HEK293 (cell line): Measurements from ENCODE around the gene TEX19.
"Not testable (repeated sequence)": the region's sequence is repeated elsewhere in the genome, so short reads cannot be mapped to it uniquely, and the experiment has no call there.

Experiments
- CTCF ChIA-PET: fragments of 350-600 bp; formaldehyde crosslinking; extraction: SDS; loops from one replicate; lab custom pipeline; 2021; ENCODE audit warnings: antibody characterized with exemption; lab: Yijun Ruan, JAX
- POLR2A ChIA-PET: fragments of 300-600 bp; formaldehyde crosslinking; extraction: SDS; loops from one replicate; lab custom pipeline; 2020; ENCODE audit warnings: antibody characterized with exemption, inconsistent platforms; lab: Yijun Ruan, JAX
- H3K27ac ChIP-seq: fragments of 200-500 bp; sonication (Bioruptor generic); 2 replicates; pipeline ENCODE4 v1.5.1; 2014; ENCODE audit warnings: low read depth, low read length, control low read depth, inconsistent platforms; ENCODE audit errors: extremely low read depth
- H3K36me3 ChIP-seq, 2 experiments: fragments of 200-500 bp in 1 of 2; sonication (Bioruptor generic) in 1 of 2; 1 replicate in 1 of 2; 2 replicates in 1 of 2; pipeline ENCODE4 v1.5.1; 2014 to 2017; ENCODE audit warnings: inconsistent platforms in 2 of 2, low read length in 2 of 2; ENCODE audit not compliant: control insufficient read depth in 2 of 2, insufficient read depth in 1 of 2
- H3K4me1 ChIP-seq: fragments of 200-500 bp; sonication (Bioruptor generic); 2 replicates; pipeline ENCODE4 v1.5.1; 2014; ENCODE audit warnings: mild to moderate bottlenecking, low read length, inconsistent platforms; ENCODE audit not compliant: control insufficient read depth, insufficient read depth
- H3K4me3 ChIP-seq: 2 replicates; pipeline ENCODE4 v1.5.1; 2011; ENCODE audit warnings: low read depth, mild to moderate bottlenecking, control low read depth, low read length, moderate library complexity
- H3K9me3 ChIP-seq: fragments of 200-500 bp; sonication (Bioruptor generic); 2 replicates; pipeline ENCODE4 v1.5.1; 2014; ENCODE audit warnings: low read depth, low read length, inconsistent platforms; ENCODE audit not compliant: control insufficient read depth, insufficient read depth
- GLIS2 ChIP-seq: fragments of 450-650 bp; formaldehyde crosslinking; IDR thresholded peaks from 2 replicates; pipeline ENCODE4 v1.5.1; 2016; ENCODE audit warnings: missing biosample characterization, missing genetic modification characterization
- PRDM1 ChIP-seq: fragments of 450-650 bp; formaldehyde crosslinking; IDR thresholded peaks from 2 replicates; pipeline ENCODE4; 2016; ENCODE audit warnings: missing biosample characterization, missing genetic modification characterization
- ZFP69B ChIP-seq: fragments of 450-650 bp; formaldehyde crosslinking; IDR thresholded peaks from 2 replicates; pipeline ENCODE4 v1.5.1; 2016; ENCODE audit warnings: missing biosample characterization, missing genetic modification characterization
- ZNF112 ChIP-seq: fragments of 450-650 bp; formaldehyde crosslinking; IDR thresholded peaks from 2 replicates; pipeline ENCODE4 v1.5.0; 2017; ENCODE audit warnings: missing biosample characterization, missing genetic modification characterization
- ZNF302 ChIP-seq: fragments of 450-650 bp; formaldehyde crosslinking; IDR thresholded peaks from 2 replicates; pipeline ENCODE4 v1.5.1; 2016; ENCODE audit warnings: missing biosample characterization, missing genetic modification characterization, low read depth
- ZNF311 ChIP-seq: fragments of 450-650 bp; formaldehyde crosslinking; IDR thresholded peaks from 2 replicates; pipeline ENCODE4 v1.5.1; 2017; ENCODE audit warnings: missing biosample characterization, missing genetic modification characterization, borderline replicate concordance
- ZNF423 ChIP-seq: fragments of 450-650 bp; formaldehyde crosslinking; IDR thresholded peaks from 2 replicates; pipeline ENCODE4 v1.5.1; 2016; ENCODE audit warnings: missing biosample characterization, missing genetic modification characterization
- ZNF501 ChIP-seq: fragments of 450-650 bp; formaldehyde crosslinking; IDR thresholded peaks from 2 replicates; pipeline ENCODE4 v1.5.1; 2016; ENCODE audit warnings: missing biosample characterization, missing genetic modification characterization
- ZNF548 ChIP-seq: fragments of 450-650 bp; formaldehyde crosslinking; IDR thresholded peaks from 2 replicates; pipeline ENCODE4 v1.5.1; 2016; ENCODE audit warnings: missing biosample characterization, missing genetic modification characterization
- ZNF623 ChIP-seq: fragments of 450-650 bp; formaldehyde crosslinking; IDR thresholded peaks from 2 replicates; pipeline ENCODE4 v1.5.1; 2016; ENCODE audit warnings: missing biosample characterization, missing genetic modification characterization
- TF ChIP-seq, protein P1 (sequence below): sonication (generic); formaldehyde crosslinking; IDR thresholded peaks from 2 replicates; pipeline ENCODE4 v1.8.1; 2022; ENCODE audit warnings: mild to moderate bottlenecking, moderate library complexity, missing genetic modification reagents
- TF ChIP-seq, protein P2 (sequence below): fragments of 450-650 bp; formaldehyde crosslinking; IDR thresholded peaks from 2 replicates; pipeline ENCODE4 v1.5.1; 2017; ENCODE audit warnings: missing biosample characterization, missing genetic modification characterization
- TF ChIP-seq, protein P3 (sequence below): fragments of 450-650 bp; formaldehyde crosslinking; IDR thresholded peaks from 2 replicates; pipeline ENCODE4 v1.5.0; 2017; ENCODE audit warnings: missing biosample characterization, missing genetic modification characterization, borderline replicate concordance
- TF ChIP-seq, protein P4 (sequence below): fragments of 450-650 bp; formaldehyde crosslinking; IDR thresholded peaks from 2 replicates; pipeline ENCODE4 v1.5.1; 2017; ENCODE audit warnings: missing biosample characterization, missing genetic modification characterization
- TF ChIP-seq, protein P5 (sequence below): fragments of 450-650 bp; formaldehyde crosslinking; IDR thresholded peaks from 2 replicates; pipeline ENCODE4 v1.5.1; 2016; ENCODE audit warnings: missing biosample characterization, missing genetic modification characterization

The TEX19 gene

DNA sequence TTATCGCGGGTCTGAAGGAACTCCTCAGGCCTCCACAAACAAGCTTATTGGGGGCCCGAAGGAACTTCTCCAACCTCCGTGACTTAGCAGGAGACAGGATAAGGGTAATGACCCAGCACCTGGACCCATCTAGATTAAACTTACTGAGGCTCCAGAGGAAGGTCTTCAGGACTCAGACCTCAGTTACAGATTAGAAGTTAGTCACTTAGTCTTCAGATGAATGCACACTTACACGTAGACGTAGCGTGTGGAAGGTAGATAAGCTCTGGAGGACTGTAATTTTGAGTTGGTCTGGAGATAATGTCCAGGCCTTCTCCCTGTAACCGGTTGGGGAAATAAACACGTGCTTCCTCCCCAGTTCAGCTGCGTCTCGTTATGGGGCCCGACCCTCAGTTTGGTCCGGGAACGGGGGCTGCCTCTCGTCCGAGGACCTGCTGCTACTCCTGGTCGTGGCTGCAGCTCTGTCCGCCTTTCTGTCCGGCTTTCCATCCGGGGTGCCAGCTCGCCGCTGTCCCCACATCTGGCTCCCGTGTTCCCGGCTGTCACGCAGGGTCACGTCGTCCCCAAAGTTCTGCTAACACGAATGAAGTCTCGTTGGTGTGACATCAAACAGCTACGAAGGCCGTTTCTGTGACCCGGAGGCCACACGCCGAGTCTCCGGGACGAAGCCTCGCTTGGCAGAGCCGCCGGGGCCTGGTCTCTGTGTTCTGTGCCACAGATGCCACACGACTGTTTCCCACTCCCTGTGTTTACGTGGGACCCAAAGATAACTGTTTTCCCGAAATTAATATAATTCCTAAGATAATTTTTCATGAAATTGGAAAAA lies 13.7 kb upstream of the TEX19 start:
- Histone ChIP-seq H3K36me3 (no peaks in the 10 kb centered on the region), H3K4me1 (no peaks in the 10 kb centered on the region), H3K4me3 (no peak overlapping the region), H3K9me3 (no peaks in the 10 kb centered on the region), H3K27ac (no peak overlapping the region)
- ChIA-PET POLR2A (interaction anchor here (0.6 to 1.9 kb wide), 3 partner anchors 14 to 53 kb away, joined by 3 to 8 read pairs (median 5); partner anchors contain the start of gene TEX19), CTCF (interaction anchor here (1.2 to 2.7 kb wide), 2 partner anchors 8 to 12 kb away, joined by 3 to 10 read pairs; no protein-coding TSS in a partner anchor)
- TF ChIP-seq GLIS2 (no peak), ZNF112 (tag by site-specific recombination) (no peak), ZFP69B (tag by site-specific recombination) (no peak), ZNF623 (tag by site-specific recombination) (no peak), ZNF302 (tag by site-specific recombination) (no peak), ZNF548 (no peak), ZNF311 (tag by site-specific recombination) (no peak), ZNF423 (no peak), PRDM1 (tag by site-specific recombination) (no peak)
- TF ChIP-seq, protein P1, sequence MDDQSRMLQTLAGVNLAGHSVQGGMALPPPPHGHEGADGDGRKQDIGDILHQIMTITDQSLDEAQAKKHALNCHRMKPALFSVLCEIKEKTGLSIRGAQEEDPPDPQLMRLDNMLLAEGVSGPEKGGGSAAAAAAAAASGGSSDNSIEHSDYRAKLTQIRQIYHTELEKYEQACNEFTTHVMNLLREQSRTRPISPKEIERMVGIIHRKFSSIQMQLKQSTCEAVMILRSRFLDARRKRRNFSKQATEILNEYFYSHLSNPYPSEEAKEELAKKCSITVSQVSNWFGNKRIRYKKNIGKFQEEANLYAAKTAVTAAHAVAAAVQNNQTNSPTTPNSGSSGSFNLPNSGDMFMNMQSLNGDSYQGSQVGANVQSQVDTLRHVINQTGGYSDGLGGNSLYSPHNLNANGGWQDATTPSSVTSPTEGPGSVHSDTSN: no peak
- TF ChIP-seq, protein P2, sequence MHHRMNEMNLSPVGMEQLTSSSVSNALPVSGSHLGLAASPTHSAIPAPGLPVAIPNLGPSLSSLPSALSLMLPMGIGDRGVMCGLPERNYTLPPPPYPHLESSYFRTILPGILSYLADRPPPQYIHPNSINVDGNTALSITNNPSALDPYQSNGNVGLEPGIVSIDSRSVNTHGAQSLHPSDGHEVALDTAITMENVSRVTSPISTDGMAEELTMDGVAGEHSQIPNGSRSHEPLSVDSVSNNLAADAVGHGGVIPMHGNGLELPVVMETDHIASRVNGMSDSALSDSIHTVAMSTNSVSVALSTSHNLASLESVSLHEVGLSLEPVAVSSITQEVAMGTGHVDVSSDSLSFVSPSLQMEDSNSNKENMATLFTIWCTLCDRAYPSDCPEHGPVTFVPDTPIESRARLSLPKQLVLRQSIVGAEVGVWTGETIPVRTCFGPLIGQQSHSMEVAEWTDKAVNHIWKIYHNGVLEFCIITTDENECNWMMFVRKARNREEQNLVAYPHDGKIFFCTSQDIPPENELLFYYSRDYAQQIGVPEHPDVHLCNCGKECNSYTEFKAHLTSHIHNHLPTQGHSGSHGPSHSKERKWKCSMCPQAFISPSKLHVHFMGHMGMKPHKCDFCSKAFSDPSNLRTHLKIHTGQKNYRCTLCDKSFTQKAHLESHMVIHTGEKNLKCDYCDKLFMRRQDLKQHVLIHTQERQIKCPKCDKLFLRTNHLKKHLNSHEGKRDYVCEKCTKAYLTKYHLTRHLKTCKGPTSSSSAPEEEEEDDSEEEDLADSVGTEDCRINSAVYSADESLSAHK (tag by site-specific recombination): no peak

DNA sequence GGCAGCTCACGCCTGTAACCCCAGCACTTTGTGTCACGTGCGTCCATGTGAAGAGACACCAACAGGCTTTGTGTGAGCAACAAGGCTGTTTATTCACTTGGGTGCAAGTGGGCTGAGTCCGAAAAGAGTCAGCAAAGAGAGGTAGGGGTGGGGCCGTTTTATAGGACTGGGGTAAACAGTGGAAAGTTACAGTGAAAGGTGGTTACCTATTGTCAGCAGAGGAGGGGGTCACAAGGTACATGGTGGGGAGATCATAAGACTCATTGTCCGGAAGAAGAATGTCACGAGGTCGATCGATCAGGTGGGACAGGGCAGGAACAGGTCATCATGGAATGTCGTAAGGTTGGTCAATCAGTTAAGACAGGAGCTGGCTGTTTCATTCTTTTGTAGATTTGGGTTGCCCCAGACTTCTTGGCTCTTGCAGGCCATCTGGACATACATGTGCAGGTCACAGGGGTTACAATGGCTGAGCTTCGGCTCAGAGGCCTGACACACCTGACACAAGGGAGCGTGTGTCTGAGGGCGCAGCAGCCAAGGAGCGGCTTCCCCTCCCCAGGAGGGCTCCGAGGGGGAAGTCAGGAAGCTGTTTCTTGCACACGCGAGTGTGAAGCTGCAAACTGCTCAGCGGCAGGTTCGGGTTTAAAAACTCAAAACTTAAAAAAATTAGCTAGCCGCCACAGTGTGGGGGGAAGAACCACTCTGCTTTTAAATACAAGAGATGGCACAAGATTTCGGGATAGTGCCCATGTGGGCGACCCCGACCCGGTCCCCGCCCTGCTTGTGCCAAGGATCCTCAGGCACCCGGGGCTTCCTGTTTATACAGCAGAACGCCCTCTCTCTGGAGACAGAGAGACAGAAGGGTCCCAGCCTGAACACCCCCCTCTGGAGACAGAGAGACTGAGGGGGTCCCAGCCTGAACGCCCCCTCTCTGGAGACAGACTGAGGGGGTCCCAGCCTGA lies 12.4 kb upstream of the TEX19 start:
- Histone ChIP-seq H3K4me3 (no peak overlapping the region), H3K36me3 (no peaks in the 10 kb centered on the region), H3K27ac (no peak overlapping the region), H3K4me1 (no peaks in the 10 kb centered on the region), H3K9me3 (no peaks in the 10 kb centered on the region)
- CTCF ChIA-PET: interaction anchor here (0.7 to 0.9 kb wide), 2 partner anchors 72 to 80 kb away, joined by 3 read pairs; no protein-coding TSS in a partner anchor
- POLR2A ChIA-PET: no interaction called here
- TF ChIP-seq, protein P3, sequence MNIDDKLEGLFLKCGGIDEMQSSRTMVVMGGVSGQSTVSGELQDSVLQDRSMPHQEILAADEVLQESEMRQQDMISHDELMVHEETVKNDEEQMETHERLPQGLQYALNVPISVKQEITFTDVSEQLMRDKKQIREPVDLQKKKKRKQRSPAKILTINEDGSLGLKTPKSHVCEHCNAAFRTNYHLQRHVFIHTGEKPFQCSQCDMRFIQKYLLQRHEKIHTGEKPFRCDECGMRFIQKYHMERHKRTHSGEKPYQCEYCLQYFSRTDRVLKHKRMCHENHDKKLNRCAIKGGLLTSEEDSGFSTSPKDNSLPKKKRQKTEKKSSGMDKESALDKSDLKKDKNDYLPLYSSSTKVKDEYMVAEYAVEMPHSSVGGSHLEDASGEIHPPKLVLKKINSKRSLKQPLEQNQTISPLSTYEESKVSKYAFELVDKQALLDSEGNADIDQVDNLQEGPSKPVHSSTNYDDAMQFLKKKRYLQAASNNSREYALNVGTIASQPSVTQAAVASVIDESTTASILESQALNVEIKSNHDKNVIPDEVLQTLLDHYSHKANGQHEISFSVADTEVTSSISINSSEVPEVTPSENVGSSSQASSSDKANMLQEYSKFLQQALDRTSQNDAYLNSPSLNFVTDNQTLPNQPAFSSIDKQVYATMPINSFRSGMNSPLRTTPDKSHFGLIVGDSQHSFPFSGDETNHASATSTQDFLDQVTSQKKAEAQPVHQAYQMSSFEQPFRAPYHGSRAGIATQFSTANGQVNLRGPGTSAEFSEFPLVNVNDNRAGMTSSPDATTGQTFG (tag by site-specific recombination): no peak
- TF ChIP-seq, protein P4, sequence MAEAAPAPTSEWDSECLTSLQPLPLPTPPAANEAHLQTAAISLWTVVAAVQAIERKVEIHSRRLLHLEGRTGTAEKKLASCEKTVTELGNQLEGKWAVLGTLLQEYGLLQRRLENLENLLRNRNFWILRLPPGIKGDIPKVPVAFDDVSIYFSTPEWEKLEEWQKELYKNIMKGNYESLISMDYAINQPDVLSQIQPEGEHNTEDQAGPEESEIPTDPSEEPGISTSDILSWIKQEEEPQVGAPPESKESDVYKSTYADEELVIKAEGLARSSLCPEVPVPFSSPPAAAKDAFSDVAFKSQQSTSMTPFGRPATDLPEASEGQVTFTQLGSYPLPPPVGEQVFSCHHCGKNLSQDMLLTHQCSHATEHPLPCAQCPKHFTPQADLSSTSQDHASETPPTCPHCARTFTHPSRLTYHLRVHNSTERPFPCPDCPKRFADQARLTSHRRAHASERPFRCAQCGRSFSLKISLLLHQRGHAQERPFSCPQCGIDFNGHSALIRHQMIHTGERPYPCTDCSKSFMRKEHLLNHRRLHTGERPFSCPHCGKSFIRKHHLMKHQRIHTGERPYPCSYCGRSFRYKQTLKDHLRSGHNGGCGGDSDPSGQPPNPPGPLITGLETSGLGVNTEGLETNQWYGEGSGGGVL (tag by site-specific recombination): no peak
- no peak for TF ChIP-seq ZNF501
- TF ChIP-seq, protein P5, sequence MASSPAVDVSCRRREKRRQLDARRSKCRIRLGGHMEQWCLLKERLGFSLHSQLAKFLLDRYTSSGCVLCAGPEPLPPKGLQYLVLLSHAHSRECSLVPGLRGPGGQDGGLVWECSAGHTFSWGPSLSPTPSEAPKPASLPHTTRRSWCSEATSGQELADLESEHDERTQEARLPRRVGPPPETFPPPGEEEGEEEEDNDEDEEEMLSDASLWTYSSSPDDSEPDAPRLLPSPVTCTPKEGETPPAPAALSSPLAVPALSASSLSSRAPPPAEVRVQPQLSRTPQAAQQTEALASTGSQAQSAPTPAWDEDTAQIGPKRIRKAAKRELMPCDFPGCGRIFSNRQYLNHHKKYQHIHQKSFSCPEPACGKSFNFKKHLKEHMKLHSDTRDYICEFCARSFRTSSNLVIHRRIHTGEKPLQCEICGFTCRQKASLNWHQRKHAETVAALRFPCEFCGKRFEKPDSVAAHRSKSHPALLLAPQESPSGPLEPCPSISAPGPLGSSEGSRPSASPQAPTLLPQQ (tag by site-specific recombination): no peak

DNA sequence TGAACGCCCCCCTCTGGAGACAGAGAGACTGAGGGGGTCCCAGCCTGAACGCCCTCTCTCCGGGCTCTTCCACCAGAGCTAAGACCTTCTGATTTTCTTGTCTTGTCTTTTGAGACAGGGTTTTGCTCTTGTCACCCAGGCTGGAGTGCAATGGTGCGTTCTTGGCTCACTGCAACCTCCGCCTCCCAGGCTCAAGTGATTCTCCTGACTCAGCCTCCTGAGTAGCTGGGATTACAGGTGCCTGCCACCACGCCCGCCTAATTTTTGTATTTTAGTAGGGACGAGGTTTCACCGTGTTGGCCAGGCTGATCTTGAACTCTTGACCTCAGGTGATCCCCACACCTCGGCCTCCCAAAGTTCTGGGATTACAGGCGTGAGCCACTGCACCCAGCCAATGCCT lies 11.1 kb upstream of the TEX19 start:
- H3K27ac ChIP-seq, H3K4me1 ChIP-seq, H3K9me3 ChIP-seq, POLR2A ChIA-PET, H3K36me3 ChIP-seq, H3K4me3 ChIP-seq: not testable (repeated sequence)
- CTCF ChIA-PET: interaction anchor here (0.6 to 0.7 kb wide), 2 partner anchors 27 to 371 kb away, joined by 3 read pairs; no protein-coding TSS in a partner anchor
